IMR-90 (cell line): ENCODE results near the gene ROBO1. TPM values are rescaled to one million over a fixed set of nuclear protein-coding genes. Genes with fewer than 3 reads are reported as not detected.

Source experiments
- ATAC-seq: fragments of 200-7000 bp; cut with Tn5 transposase; 2 replicates; pipeline ENCODE4 v1.9.1; 2020; ENCODE audit warnings: low read depth, mild to moderate bottlenecking, moderate library complexity
- BruUV-seq: library from RNA; stranded (reverse); fragments of 400-500 nt; replicated peaks from 2 replicates; lab custom pipeline; 2021; lab: Mats Ljungman, UMichigan
- CTCF ChIA-PET: fragments of 300-600 bp; formaldehyde crosslinking; extraction: SDS; loops from one replicate; lab custom pipeline; 2021; ENCODE audit warnings: antibody characterized with exemption; lab: Yijun Ruan, JAX
- POLR2A ChIA-PET: fragments of 300-600 bp; sonication (Branson Sonifier 250); formaldehyde crosslinking; loops from one replicate; lab custom pipeline; 2022; ENCODE audit warnings: antibody characterized with exemption; ENCODE audit not compliant: unreplicated experiment; lab: Charles Lee
- DNase-seq: peaks from one replicate; pipeline ENCODE4 v3.0.0; 2013
- H2AFZ ChIP-seq: replicated peaks from 2 replicates; pipeline ENCODE3; 2013; ENCODE audit warnings: low read length, mild to moderate bottlenecking; ENCODE audit not compliant: poor library complexity
- H2AK5ac ChIP-seq: 2 replicates; pipeline ENCODE4 v1.6.1; 2013; ENCODE audit warnings: low read depth, low read length, inconsistent platforms
- H2AK9ac ChIP-seq: replicated peaks from 2 replicates; pipeline ENCODE3; 2013; ENCODE audit warnings: mild to moderate bottlenecking, low read depth, low read length, moderate library complexity; ENCODE audit not compliant: poor library complexity
- H2BK120ac ChIP-seq: 2 replicates; pipeline ENCODE4 v1.6.1; 2013; ENCODE audit warnings: low read depth, low read length, inconsistent platforms
- H2BK15ac ChIP-seq: 3 replicates; pipeline ENCODE4 v1.6.1; 2013; ENCODE audit warnings: low read depth, low read length, inconsistent platforms
- H2BK20ac ChIP-seq: 2 replicates; pipeline ENCODE4 v1.6.1; 2013; ENCODE audit warnings: low read depth, mild to moderate bottlenecking, inconsistent platforms, low read length, moderate library complexity
- H2BK5ac ChIP-seq: 2 replicates; pipeline ENCODE4 v1.6.1; 2013; ENCODE audit warnings: mild to moderate bottlenecking, low read depth, low read length, inconsistent platforms; ENCODE audit not compliant: poor library complexity, severe bottlenecking
- H3K14ac ChIP-seq: replicated peaks from 2 replicates; pipeline ENCODE4 v1.6.1; 2013; ENCODE audit warnings: low read depth, low read length, inconsistent platforms
- H3K18ac ChIP-seq: 2 replicates; pipeline ENCODE4 v1.6.1; 2013; ENCODE audit warnings: low read depth, low read length, control low read depth
- H3K23ac ChIP-seq: 2 replicates; pipeline ENCODE4 v1.6.1; 2013; ENCODE audit warnings: low read depth, low read length, inconsistent platforms
- H3K27ac ChIP-seq: 2 replicates; pipeline ENCODE4 v1.5.1; 2013; ENCODE audit warnings: mild to moderate bottlenecking, control low read depth, low read length; ENCODE audit not compliant: insufficient read depth
- H3K27me3 ChIP-seq: 2 replicates; pipeline ENCODE4 v1.6.1; 2013; ENCODE audit warnings: low read length; ENCODE audit not compliant: control insufficient read depth, insufficient read depth
- H3K36me3 ChIP-seq: 2 replicates; pipeline ENCODE4 v1.6.1; 2013; ENCODE audit warnings: low read length, mixed read lengths; ENCODE audit not compliant: control insufficient read depth, insufficient read depth
- H3K4ac ChIP-seq: 2 replicates; pipeline ENCODE4 v1.6.1; 2013; ENCODE audit warnings: low read depth, low read length, inconsistent platforms
- H3K4me1 ChIP-seq: 2 replicates; pipeline ENCODE4 v1.6.1; 2013; ENCODE audit warnings: low read length, mixed read lengths; ENCODE audit not compliant: control insufficient read depth, insufficient read depth
- H3K4me2 ChIP-seq: 2 replicates; pipeline ENCODE4 v1.6.1; 2013; ENCODE audit warnings: low read depth, mild to moderate bottlenecking, control low read depth, low read length, moderate library complexity
- H3K4me3 ChIP-seq: 2 replicates; pipeline ENCODE4 v1.5.1; 2013; ENCODE audit warnings: low read depth, mild to moderate bottlenecking, control low read depth, low read length, moderate library complexity; ENCODE audit not compliant: insufficient read depth
- H3K56ac ChIP-seq: 2 replicates; pipeline ENCODE4 v1.6.1; 2013; ENCODE audit warnings: low read length, inconsistent platforms; ENCODE audit not compliant: insufficient read depth; ENCODE audit errors: extremely low read depth
- H3K79me1 ChIP-seq, 2 experiments: 2 replicates each; pipeline ENCODE4 v1.6.1; 2013; ENCODE audit warnings: low read length in 2 of 2, inconsistent platforms in 1 of 2, low read depth in 1 of 2
- H3K9ac ChIP-seq: 2 replicates; pipeline ENCODE4 v1.6.1; 2013; ENCODE audit warnings: low read depth, low read length, control low read depth
- H3K9me1 ChIP-seq: 2 replicates; pipeline ENCODE4 v1.6.1; 2013; ENCODE audit warnings: low read length, inconsistent platforms; ENCODE audit not compliant: insufficient read depth
- H3K9me3 ChIP-seq: 2 replicates; pipeline ENCODE4 v1.6.1; 2013; ENCODE audit warnings: low read length; ENCODE audit not compliant: control insufficient read depth, insufficient read depth
- H4K20me1 ChIP-seq: 2 replicates; pipeline ENCODE4 v1.6.1; 2013; ENCODE audit warnings: low read length, inconsistent platforms; ENCODE audit not compliant: insufficient read depth
- H4K5ac ChIP-seq: 2 replicates; pipeline ENCODE4 v1.6.1; 2013; ENCODE audit warnings: mild to moderate bottlenecking, low read depth, low read length, control low read depth
- H4K8ac ChIP-seq, 2 experiments: 2 replicates each; pipeline ENCODE4 v1.6.1; 2013; ENCODE audit warnings: low read depth in 2 of 2, low read length in 2 of 2, control low read depth in 1 of 2, inconsistent platforms in 1 of 2
- H4K91ac ChIP-seq: 2 replicates; pipeline ENCODE4 v1.6.1; 2013; ENCODE audit warnings: low read depth, low read length, inconsistent platforms; ENCODE audit not compliant: insufficient read depth
- BHLHE40 ChIP-seq: fragments of 150-350 bp; IDR thresholded peaks from 2 replicates; pipeline ENCODE4 v1.6.1; 2016; ENCODE audit warnings: mild to moderate bottlenecking, low read depth, low read length
- ELK1 ChIP-seq: fragments of 150-350 bp; IDR thresholded peaks from 2 replicates; pipeline ENCODE4 v1.6.1; 2016; ENCODE audit warnings: low read depth, mild to moderate bottlenecking, low read length, moderate library complexity, borderline replicate concordance
- MAFK ChIP-seq: IDR thresholded peaks from 2 replicates; pipeline ENCODE4 v1.6.1; 2012; ENCODE audit warnings: low read depth, low read length, improper control_type of control experiment
- MXI1 ChIP-seq: IDR thresholded peaks from 2 replicates; pipeline ENCODE4 v1.6.1; 2012; ENCODE audit warnings: low read depth, mild to moderate bottlenecking, low read length, moderate library complexity, borderline replicate concordance
- NFE2L2 ChIP-seq: fragments of 150-350 bp; IDR thresholded peaks from 2 replicates; pipeline ENCODE4 v1.6.1; 2016; ENCODE audit warnings: low read depth, mild to moderate bottlenecking, low read length
- RAD21 ChIP-seq: IDR thresholded peaks from 2 replicates; pipeline ENCODE4 v1.6.1; 2012; ENCODE audit warnings: low read length, improper control_type of control experiment
- RFX5 ChIP-seq: IDR thresholded peaks from 2 replicates; pipeline ENCODE4 v1.8.0; 2012; ENCODE audit warnings: low read depth, mild to moderate bottlenecking, low read length, moderate library complexity
- SMC3 ChIP-seq: fragments of 150-350 bp; IDR thresholded peaks from 2 replicates; pipeline ENCODE4 v1.6.1; 2016; ENCODE audit warnings: low read depth, mild to moderate bottlenecking, antibody characterized with exemption, low read length, moderate library complexity
- WGBS, 2 experiments: methylation state at CpG; one replicate each; pipeline versions ENCODE4 v1.1.5 to v1.1.7; 2013; ENCODE audit warnings: missing lambda C conversion rate in 2 of 2; ENCODE audit not compliant: insufficient read length in 1 of 2; ENCODE audit errors: extremely low coverage in 2 of 2; 5-methylcytosine and 5-hydroxymethylcytosine counted together
- dilution Hi-C: fragments of 300-500 bp; cut with HindIII; formaldehyde crosslinking; loops from one replicate; pipeline ENCODE4 v1.14.3; 2018; ENCODE audit warnings: low sequenced_read_pairs; ENCODE audit not compliant: unreplicated experiment
- in situ Hi-C: fragments of 300-500 bp; cut with MboI; formaldehyde crosslinking; loops from 3 replicates; pipeline ENCODE4 v1.14.3; 2019; ENCODE audit warnings: low sequenced_read_pairs, inconsistent platforms, mixed read lengths
- intact Hi-C: fragments of 100-400 bp; cut with micrococcal nuclease; formaldehyde crosslinking; loops from 2 replicates; pipeline ENCODE4 v1.10.0; 2022
- polyA plus RNA-seq, 3 experiments: library from polyadenylated mRNA; depleted of rRNA; stranded (reverse); fragments of >200 nt; gene quantifications; 2 replicates each; pipeline ENCODE4 v1.2.3, GENCODE V29; 2012; ENCODE audit warnings: low replicate concordance in 1 of 3
- total RNA-seq: library from RNA; depleted of rRNA; stranded (reverse); fragments of >200 nt; gene quantifications from 2 replicates; pipeline ENCODE4 v1.2.3, GENCODE V29; 2012

Gene ROBO1
- total and polyA plus RNA-seq, 2 of the 4 experiments (the other 2 are of a cell fraction) = 24.1 to 53.9 TPM

GRCh38 chr3:79255292-79255691 lies 512.5 kb downstream of the ROBO1 start:
- Histone ChIP-seq H3K18ac (no peak overlapping the region), H4K5ac (no peak overlapping the region), H2AK5ac (no peak overlapping the region), H3K23ac (no peak overlapping the region), H3K36me3 (no peaks in the 10 kb centered on the region), H4K20me1 (no peaks in the 10 kb centered on the region), H2BK15ac (no peak overlapping the region), H3K9ac (no peak overlapping the region), H3K27ac (no peak overlapping the region), H2BK20ac (no peak overlapping the region), H2BK5ac (no peak overlapping the region), H3K79me1 (no peaks in the 10 kb centered on the region), H3K4me2 (no peak overlapping the region), H2BK120ac (no peak overlapping the region), H2AK9ac (no peak overlapping the region), H3K56ac (no peak overlapping the region), H3K14ac (no peak overlapping the region), H3K4me3 (no peak overlapping the region), H3K4me1 (no peaks in the 10 kb centered on the region), H3K9me1 (no peaks in the 10 kb centered on the region), H3K27me3 (no peaks in the 10 kb centered on the region), H3K4ac (no peak overlapping the region), H3K9me3 (no peaks in the 10 kb centered on the region), H4K91ac (no peak overlapping the region), H2AFZ (no peak overlapping the region), H4K8ac (no peak overlapping the region)
- TF ChIP-seq RFX5 = no peak
- TF ChIP-seq SMC3 = no peak
- TF ChIP-seq NFE2L2 = no peak
- TF ChIP-seq RAD21 = no peak
- no peak for TF ChIP-seq MXI1
- peak; percentile 77 for TF ChIP-seq MAFK
- TF ChIP-seq ELK1 = no peak
- TF ChIP-seq BHLHE40 = no peak
- BruUV-seq = no TSS peak
- in situ Hi-C loops (no loop called here), dilution Hi-C loops (no loop called here), intact Hi-C loops (no loop called here)
- ATAC-seq (no peak), DNase-seq (no peak)
- ChIA-PET POLR2A (no interaction called here), CTCF (no interaction called here)
- no CpG with 5 or more reads among the region's 5 CpGs for WGBS, 2 experiments
